Natural killer cell treated with Interleukin-12 subunit alpha and Interleukin-12 subunit beta and Interleukin-15 and Interleukin-18, amount 100 ng/mL, for 72 hours (primary cell): Measurements from ENCODE around the gene SLC26A3. TPM values are rescaled to one million over a fixed set of nuclear protein-coding genes. Genes with fewer than 3 reads are reported as not detected.

Experiments used
- ATAC-seq, 2 donors: fragments of 150-1000 bp; cut with Tn5 transposase in 1 of 2; sonication (Bioruptor Pico), chemical (Tn5 transposase) in 1 of 2; 2 replicates each; pipeline ENCODE4 v1.10.0; 2021
- DNase-seq: peaks from one replicate; pipeline ENCODE4 v3.0.0; 2022; ENCODE audit warnings: low spot score
- H3K27ac Mint-ChIP-seq, 2 donors: 1 replicate in 1 of 2; 2 replicates in 1 of 2; pipeline ENCODE4 v1.8.0; 2022; ENCODE audit warnings: mixed read lengths in 2 of 2, mild to moderate bottlenecking in 1 of 2, moderate library complexity in 1 of 2
- H3K27me3 Mint-ChIP-seq, 2 donors: 1 replicate in 1 of 2; 2 replicates in 1 of 2; pipeline ENCODE4 v1.8.0; 2022; ENCODE audit warnings: mixed read lengths in 2 of 2
- H3K36me3 Mint-ChIP-seq: one replicate; pipeline ENCODE4 v1.8.0; 2022; ENCODE audit warnings: mixed read lengths
- H3K4me1 Mint-ChIP-seq, 2 donors: 1 replicate in 1 of 2; 2 replicates in 1 of 2; pipeline ENCODE4 v1.8.0; 2022; ENCODE audit warnings: low read depth in 2 of 2, mixed read lengths in 2 of 2, mild to moderate bottlenecking in 1 of 2
- H3K4me3 Mint-ChIP-seq: one replicate; pipeline ENCODE4 v1.8.0; 2022; ENCODE audit warnings: mixed read lengths
- H3K9me3 Mint-ChIP-seq: 2 replicates; pipeline ENCODE4 v1.8.0; 2022; ENCODE audit warnings: mixed read lengths
- total RNA-seq, 2 donors: library from RNA; stranded (reverse); gene quantifications; one replicate each; pipeline ENCODE4 v1.2.3, GENCODE V29; 2022

Gene SLC26A3
- total RNA-seq, 2 donors from 2014 or later: not detected

DNA sequence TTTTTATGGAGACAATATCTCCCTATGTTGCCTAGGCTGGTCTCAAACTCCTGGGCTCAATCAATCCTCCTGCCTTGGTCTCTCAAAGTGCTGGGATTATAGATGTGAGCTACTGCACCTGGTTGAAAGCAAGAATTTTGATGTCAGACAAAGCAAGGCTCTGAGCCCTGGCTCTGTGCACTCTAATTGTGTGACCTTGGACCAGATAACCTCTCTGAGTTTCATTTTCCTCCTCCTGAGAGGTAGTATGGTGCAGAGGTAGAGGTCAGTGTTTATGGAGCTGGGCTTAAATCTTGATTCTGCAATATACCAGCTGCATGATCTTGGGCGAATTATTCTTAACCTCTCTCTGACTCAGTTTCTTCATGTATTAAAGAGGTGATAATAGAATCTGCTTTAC, 31.4 kb upstream of the SLC26A3 start:
- DNase-seq (no peak), ATAC-seq (no peak)

DNA sequence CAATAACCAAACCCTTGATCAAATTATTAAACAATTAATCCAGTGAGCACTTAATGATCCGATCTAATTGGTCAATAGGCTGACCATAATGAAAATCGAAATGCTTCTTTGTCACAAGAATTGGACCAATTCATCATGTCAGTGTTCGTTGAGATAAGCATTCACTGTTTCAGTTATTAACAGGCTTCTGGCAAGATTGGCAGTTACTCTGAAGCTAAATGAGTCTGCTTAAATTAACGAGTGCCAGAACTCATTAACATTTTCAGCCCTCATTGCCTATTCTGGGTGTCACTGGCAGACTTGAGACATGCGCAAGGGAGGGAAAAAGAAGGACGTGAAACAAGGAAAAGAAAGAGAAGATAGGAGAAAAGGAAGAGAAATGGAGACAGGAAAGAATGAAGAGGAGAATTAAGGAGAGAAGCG, 30.7 kb upstream of the SLC26A3 start:
- no peak for ATAC-seq

More for the DNA sequence above, 31.4 kb upstream of the SLC26A3 start:
- H3K36me3 Mint-ChIP-seq: no peaks in the 10 kb centered on the region
- H3K9me3 Mint-ChIP-seq: no peaks in the 10 kb centered on the region
- H3K27ac Mint-ChIP-seq: no peak overlapping the region
- H3K27me3 Mint-ChIP-seq: peaks cover 11 to 26% of the 10 kb centered on the region in 2 donors
- no peak overlapping the region for H3K4me3 Mint-ChIP-seq
- no peaks in the 10 kb centered on the region for H3K4me1 Mint-ChIP-seq

DNA sequence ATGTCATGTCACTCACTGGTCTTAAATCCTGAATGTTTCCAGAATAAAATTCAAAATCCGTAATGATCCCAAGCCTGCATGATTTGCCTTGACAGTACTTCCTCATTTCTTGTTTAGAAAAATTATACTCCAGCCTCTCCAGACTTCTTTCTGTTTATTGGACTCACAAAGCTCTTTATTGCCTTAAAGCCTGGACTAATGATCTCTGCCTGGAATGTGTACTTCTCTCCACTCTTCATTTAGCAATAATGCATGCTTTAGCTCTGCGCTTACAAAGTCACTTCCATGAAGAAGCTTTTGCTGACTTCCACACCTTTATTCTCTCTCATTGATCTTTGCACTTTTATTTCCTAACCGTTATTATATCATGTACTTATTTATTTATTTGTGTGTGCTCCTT, 27.4 kb upstream of the SLC26A3 start:
- Mint-ChIP-seq H3K4me1 (no peaks in the 10 kb centered on the region), H3K4me3 (no peak overlapping the region), H3K27me3 (peaks cover 11 to 23% of the 10 kb centered on the region in 2 donors), H3K27ac (no peak overlapping the region), H3K9me3 (no peaks in the 10 kb centered on the region), H3K36me3 (no peaks in the 10 kb centered on the region)
- DNase-seq: no peak
- ATAC-seq: no peak

More for the DNA sequence above, 30.7 kb upstream of the SLC26A3 start:
- no peaks in the 10 kb centered on the region for H3K9me3 Mint-ChIP-seq
- H3K4me3 Mint-ChIP-seq: no peak overlapping the region
- no peak for DNase-seq
- no peaks in the 10 kb centered on the region for H3K4me1 Mint-ChIP-seq
- no peaks in the 10 kb centered on the region for H3K36me3 Mint-ChIP-seq
- peaks cover 11 to 23% of the 10 kb centered on the region in 2 donors for H3K27me3 Mint-ChIP-seq
- no peak overlapping the region for H3K27ac Mint-ChIP-seq

DNA sequence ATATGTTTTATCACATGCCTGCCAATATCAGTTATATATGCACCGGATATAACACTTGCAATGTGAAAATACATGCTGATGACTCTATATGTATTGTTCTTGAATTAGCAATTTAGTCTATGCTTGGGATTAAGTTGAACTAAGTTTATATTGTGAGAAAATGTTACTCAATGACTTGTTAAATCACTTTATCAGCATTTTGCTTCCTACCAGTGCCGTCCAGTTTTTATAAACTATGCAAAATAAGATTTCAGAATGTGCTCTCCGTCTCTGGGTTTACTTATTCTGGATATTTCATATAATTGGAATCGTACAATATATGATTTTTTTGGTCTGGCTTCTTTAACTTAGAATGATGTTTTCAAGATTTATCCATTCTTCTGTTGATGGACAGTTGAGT, 25.5 kb upstream of the SLC26A3 start:
- DNase-seq (no peak), ATAC-seq (no peak)
- H3K9me3 Mint-ChIP-seq: no peaks in the 10 kb centered on the region
- H3K4me3 Mint-ChIP-seq: no peak overlapping the region
- H3K36me3 Mint-ChIP-seq: no peaks in the 10 kb centered on the region
- H3K27ac Mint-ChIP-seq: no peak overlapping the region
- peaks cover 8 to 18% of the 10 kb centered on the region in 2 donors for H3K27me3 Mint-ChIP-seq
- H3K4me1 Mint-ChIP-seq: no peaks in the 10 kb centered on the region

DNA sequence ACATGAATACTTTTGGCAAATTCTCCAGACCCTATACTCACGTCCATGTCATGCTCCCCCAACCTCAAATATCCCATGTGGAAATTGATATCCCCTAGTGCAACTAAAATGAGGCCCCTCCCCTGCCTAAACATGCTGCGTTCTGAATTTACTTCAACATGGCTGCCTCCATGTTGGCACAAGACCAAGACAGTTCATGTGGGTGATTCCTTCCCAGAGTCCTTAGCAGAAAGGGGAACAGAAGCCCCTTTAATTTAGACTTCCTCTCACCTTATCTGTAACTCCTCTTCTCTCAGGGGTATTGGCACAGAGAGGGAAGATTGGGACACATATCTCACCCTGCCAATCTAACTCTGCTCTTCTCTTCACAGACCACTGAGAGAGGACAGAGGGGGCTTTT, 24.5 kb upstream of the SLC26A3 start:
- ATAC-seq: no peak
- Mint-ChIP-seq H3K9me3 (no peaks in the 10 kb centered on the region), H3K27ac (no peak overlapping the region), H3K27me3 (peaks cover 8 to 16% of the 10 kb centered on the region in 2 donors), H3K4me3 (no peak overlapping the region), H3K4me1 (no peaks in the 10 kb centered on the region), H3K36me3 (no peaks in the 10 kb centered on the region)
- no peak for DNase-seq

DNA sequence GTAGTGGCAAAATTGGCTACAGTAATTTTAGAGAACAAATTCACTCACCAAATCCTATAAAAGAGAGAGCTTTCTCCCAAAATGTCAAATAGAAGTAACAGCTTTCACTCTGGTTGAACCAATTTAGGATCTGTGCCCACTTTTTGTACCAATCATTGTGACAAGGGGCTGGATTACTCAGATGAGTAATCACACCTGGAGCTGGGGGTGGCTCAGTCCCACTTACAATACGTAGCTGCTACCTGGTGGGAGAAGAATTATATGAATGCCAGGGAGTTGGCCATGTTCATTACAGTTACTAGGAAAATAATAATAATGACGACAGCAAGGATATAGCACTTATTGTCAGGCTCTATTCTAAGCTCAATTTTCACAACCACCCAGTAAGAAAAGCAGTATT, 23.4 kb upstream of the SLC26A3 start:
- ATAC-seq (no peak), DNase-seq (no peak)
- Mint-ChIP-seq H3K27me3 (peaks cover 8 to 16% of the 10 kb centered on the region in 2 donors), H3K27ac (no peak overlapping the region), H3K36me3 (no peaks in the 10 kb centered on the region), H3K9me3 (no peaks in the 10 kb centered on the region), H3K4me1 (no peaks in the 10 kb centered on the region), H3K4me3 (no peak overlapping the region)

DNA sequence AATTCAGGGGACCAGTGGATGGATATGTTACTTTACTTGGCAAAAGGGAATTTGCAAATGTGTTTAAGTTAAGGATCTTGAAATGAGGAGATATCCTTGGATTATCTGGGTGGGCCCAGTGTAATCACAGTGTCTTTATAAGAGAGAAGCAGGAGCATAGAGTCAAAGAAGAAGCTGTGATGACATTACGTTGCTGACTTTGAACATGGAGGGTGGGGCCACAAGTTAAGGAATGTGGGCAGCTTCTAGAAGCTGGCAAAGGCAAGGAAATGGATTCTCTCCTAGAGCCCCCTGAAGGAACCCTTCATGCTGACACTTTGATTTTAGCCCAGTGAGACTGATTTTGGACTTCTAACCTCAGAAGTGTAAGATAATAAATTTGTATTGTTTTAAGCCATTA, 21.8 kb upstream of the SLC26A3 start:
- H3K27ac Mint-ChIP-seq: no peak overlapping the region
- no peak overlapping the region for H3K4me3 Mint-ChIP-seq
- no peaks in the 10 kb centered on the region for H3K9me3 Mint-ChIP-seq
- no peaks in the 10 kb centered on the region for H3K4me1 Mint-ChIP-seq
- no peaks in the 10 kb centered on the region for H3K36me3 Mint-ChIP-seq
- no peak for DNase-seq
- ATAC-seq: no peak
- peaks cover under 1% of the 10 kb centered on the region in 2 donors for H3K27me3 Mint-ChIP-seq

DNA sequence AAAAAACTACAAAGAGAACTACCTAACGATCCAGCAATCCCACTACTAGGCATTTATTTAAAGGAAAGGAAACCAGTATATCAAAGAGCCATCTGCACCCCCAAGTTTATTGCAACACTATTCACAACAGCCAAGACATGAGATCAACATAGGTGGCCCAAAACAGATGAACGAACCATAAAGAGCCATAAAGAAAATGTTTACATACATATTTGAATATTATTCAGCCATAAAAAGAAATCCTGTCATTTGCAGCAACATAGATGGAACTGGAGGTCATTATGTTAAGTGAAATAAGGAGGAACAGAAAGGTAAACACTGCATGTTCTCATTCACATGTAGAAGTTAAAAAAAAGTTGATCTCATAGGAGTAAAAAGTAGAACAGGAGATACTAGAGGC, 15.6 kb upstream of the SLC26A3 start:
- no peak for DNase-seq
- ATAC-seq: no peak
- Mint-ChIP-seq H3K27ac (no peak overlapping the region), H3K36me3 (no peaks in the 10 kb centered on the region), H3K27me3 (peaks cover 6 to 8% of the 10 kb centered on the region in 2 donors), H3K4me1 (peaks cover 7 to 10% of the 10 kb centered on the region in 2 donors), H3K9me3 (no peaks in the 10 kb centered on the region), H3K4me3 (no peak overlapping the region)

DNA sequence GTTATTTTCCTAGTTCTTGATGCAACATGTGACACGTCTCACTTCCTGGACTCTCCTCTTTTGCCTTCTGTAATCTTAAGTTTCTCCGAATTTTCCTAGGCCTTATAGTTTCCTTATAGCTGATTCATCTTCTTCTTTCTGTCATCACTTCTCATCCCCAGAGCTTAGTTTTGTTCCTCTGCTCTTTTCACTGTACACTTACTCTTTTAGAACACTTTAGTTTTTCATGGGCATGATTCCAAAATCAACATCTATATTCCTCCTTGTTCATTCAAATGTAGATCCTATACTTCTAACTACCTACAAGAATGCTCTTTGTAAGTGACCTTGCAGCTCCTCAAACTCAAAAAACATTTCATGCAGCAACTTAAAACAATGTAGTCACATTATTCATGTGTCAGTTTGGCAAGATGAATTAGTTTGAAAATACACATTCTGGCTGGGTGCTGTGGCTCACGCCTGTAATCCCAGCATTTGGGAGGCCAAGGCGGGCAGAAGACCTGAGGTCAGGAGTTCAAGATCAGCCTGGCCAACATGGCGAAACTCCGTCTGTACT, 13.1 kb upstream of the SLC26A3 start:
- H3K4me3 Mint-ChIP-seq: peak overlapping the region; percentile 36
- H3K27ac Mint-ChIP-seq: peak overlapping the region in 1 of 2 donors; percentile 16
- ATAC-seq (no peak), DNase-seq (no peak)
- peaks cover 6 to 8% of the 10 kb centered on the region in 2 donors for H3K27me3 Mint-ChIP-seq
- no peaks in the 10 kb centered on the region for H3K9me3 Mint-ChIP-seq
- H3K4me1 Mint-ChIP-seq: peaks cover 7 to 10% of the 10 kb centered on the region in 2 donors
- no peaks in the 10 kb centered on the region for H3K36me3 Mint-ChIP-seq

DNA sequence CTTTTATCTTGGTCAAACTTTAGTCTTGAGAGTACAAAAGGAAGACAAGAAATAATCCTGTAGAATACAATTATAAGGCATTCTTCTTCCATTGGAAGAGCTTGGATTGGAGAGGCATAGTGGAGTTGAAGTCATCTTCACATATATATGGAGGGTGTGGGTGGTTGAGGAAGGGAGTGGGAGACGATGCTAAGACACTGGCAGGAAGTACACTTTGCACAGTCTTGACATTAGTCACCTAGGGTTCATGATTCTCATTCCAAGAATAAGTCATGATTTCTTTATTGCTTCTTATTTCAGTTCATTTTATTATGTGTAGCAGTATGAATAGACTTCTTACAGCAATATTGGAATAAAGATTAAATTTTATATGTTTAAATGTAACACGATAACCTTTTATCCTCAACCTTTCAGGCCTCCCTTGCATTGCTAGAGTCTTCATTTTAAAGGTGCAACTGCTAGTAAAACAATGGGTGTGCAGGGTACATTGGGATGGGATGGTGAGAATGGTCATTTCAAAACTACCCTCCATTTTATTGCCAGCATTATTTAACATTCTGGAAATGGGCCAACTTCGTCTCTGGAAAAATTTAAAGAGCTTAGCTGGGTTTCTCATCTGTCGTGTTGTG, 12.3 kb upstream of the SLC26A3 start:
- H3K9me3 Mint-ChIP-seq: no peaks in the 10 kb centered on the region
- H3K27me3 Mint-ChIP-seq: peaks cover 6 to 8% of the 10 kb centered on the region in 2 donors
- no peak for DNase-seq
- peak; percentile 73 to 93 for ATAC-seq
- peak overlapping the region in 1 of 2 donors; percentile 30 for H3K27ac Mint-ChIP-seq
- no peaks in the 10 kb centered on the region for H3K36me3 Mint-ChIP-seq
- peaks cover 7 to 10% of the 10 kb centered on the region in 2 donors for H3K4me1 Mint-ChIP-seq
- peak overlapping the region; percentile 4 for H3K4me3 Mint-ChIP-seq

DNA sequence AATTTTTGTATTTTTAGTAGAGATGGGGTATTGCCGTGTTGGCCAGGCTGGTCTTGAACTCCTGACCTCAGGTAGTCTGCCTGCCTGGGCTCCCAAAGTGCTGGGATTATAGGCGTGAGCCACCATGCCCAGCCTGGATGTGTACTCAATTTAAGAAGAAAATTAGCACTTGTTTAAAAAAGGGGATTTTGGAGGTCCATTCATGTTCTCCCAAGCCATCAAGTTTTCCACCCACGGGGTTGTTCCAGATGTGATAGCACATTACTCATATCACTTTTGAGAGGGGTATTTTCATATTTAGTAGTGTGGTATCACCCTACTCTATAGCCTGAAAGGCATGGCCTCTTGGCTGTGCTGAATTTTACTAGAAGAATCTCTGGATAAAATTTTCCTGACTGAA, 10.5 kb upstream of the SLC26A3 start:
- Mint-ChIP-seq H3K27ac (no peak overlapping the region), H3K9me3 (no peaks in the 10 kb centered on the region), H3K36me3 (no peaks in the 10 kb centered on the region), H3K27me3 (peaks cover 6 to 8% of the 10 kb centered on the region in 2 donors), H3K4me3 (no peak overlapping the region), H3K4me1 (peaks cover 7 to 10% of the 10 kb centered on the region in 2 donors)
- DNase-seq (no peak), ATAC-seq (peak in 1 of 2 donors; percentile 58)

DNA sequence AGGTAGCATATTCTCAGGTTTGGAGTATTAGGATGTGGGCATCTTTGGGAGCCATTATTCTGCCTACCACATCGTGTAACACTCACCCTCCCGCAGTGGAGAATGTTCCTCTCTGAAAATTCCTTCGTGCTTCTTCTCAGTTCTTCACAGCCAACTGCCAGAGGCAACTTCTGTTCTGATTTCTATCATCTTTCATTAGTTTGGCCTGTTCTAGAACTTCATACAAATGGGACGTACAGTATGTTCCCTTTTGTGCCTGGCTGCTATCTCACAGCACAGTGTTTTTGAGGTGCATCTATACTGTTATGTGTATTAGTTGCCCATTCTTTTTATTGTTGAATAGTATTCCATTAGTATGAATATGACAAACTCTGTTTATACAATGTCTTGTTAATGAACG, 8.9 kb upstream of the SLC26A3 start:
- no peaks in the 10 kb centered on the region for H3K9me3 Mint-ChIP-seq
- ATAC-seq (no peak), DNase-seq (no peak)
- peaks cover 7 to 10% of the 10 kb centered on the region in 2 donors for H3K4me1 Mint-ChIP-seq
- H3K27ac Mint-ChIP-seq: no peak overlapping the region
- H3K4me3 Mint-ChIP-seq: no peak overlapping the region
- no peaks in the 10 kb centered on the region for H3K36me3 Mint-ChIP-seq
- peaks cover 0 to 3% of the 10 kb centered on the region in 2 donors for H3K27me3 Mint-ChIP-seq

DNA sequence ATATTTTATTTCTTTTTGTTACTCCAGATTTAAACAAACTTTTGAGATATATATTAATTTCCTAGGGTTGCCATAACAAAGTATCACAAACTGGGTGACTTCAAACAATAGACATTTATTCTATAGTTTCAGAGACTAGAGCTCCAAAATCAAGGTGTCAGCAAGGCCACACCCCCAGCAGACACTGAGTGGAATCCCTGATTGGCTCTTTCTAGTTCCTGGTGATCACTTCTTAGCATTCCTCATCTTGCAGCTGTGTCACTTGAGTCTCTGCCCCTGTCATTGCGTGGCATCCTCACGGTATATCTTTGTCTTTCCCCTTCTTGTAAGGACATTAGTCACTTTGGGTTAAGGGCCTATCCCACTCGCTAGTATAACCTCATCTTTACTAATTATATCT, 7.6 kb upstream of the SLC26A3 start:
- H3K4me3 Mint-ChIP-seq: no peak overlapping the region
- H3K4me1 Mint-ChIP-seq: peaks cover 4 to 5% of the 10 kb centered on the region in 2 donors
- no peaks in the 10 kb centered on the region for H3K27me3 Mint-ChIP-seq
- no peak for DNase-seq
- no peaks in the 10 kb centered on the region for H3K9me3 Mint-ChIP-seq
- H3K27ac Mint-ChIP-seq: no peak overlapping the region
- no peak for ATAC-seq
- no peaks in the 10 kb centered on the region for H3K36me3 Mint-ChIP-seq

DNA sequence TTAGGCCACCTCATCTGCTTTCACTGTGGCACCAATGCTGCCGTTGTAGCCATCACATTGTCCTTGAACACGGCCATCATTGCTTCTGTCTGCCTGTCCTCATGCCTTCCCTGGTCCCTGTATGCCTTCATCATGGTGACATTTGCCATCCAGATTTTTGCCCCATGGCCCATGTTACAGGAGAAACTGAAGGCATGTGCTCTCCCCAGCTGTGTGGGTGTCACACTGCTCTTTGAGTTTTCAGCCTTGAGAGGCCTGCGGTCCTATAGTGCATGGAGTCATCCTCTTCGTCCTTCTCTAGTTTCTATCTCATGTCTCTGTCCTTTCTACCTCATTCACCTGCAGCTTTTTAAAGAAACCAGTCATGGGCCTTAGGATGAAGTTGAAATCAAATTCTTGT, 6.2 kb upstream of the SLC26A3 start:
- no peak overlapping the region for H3K27ac Mint-ChIP-seq
- no peak overlapping the region for H3K4me3 Mint-ChIP-seq
- H3K27me3 Mint-ChIP-seq: peaks cover 5 to 8% of the 10 kb centered on the region in 2 donors
- DNase-seq (no peak), ATAC-seq (peak in 1 of 2 donors; percentile 40)
- no peaks in the 10 kb centered on the region for H3K9me3 Mint-ChIP-seq
- H3K36me3 Mint-ChIP-seq: no peaks in the 10 kb centered on the region
- H3K4me1 Mint-ChIP-seq: no peaks in the 10 kb centered on the region
